PFSK-1 (cell line): ENCODE measurements around the gene LRRC15.

Source experiments
- FOXP2 ChIP-seq: optimal IDR thresholded peaks from 2 replicates; pipeline ENCODE3; 2011; ENCODE audit warnings: borderline replicate concordance, control low read depth, inconsistent platforms; ENCODE audit not compliant: insufficient read depth; ENCODE audit errors: extremely low read length, extremely low read depth
- POLR2AphosphoS5 ChIP-seq: IDR thresholded peaks from 2 replicates; pipeline ENCODE4 v1.6.1; 2012; ENCODE audit warnings: low read depth, mild to moderate bottlenecking, control low read depth, low read length, moderate library complexity

DNA sequence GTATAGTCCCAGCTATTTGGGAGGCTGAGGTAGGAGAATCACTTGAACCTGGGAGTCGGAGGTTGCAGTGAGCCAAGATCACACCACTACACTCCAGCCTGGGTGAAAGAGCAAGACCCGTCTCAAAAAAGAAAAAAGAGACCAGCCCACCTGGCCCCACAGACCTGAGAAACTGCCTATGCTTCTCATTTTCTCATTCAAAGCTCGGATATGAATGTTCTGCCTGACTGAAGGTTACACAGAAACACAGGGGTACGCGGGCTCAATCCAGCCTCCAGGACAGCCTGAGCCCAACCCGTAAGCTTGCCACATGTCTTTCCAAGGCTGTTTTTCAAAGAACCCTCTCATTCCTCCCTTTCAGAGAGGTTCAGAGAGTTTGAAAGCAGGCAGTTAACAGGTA, 9.7 kb upstream of the LRRC15 start:
- TF ChIP-seq POLR2AphosphoS5 (no peak), FOXP2 (no peak)
